ENCODE results near the gene PCK2.

PCK2 gene

GRCh38 chr14:24075485-24076301, 18.4 kb upstream of the PCK2 start:
- no peak for DNase-seq (ENCODE audit: low read depth in 2 of 2)

- DNase-seq (ENCODE audit: low read depth in 2 of 2), result no peak
Measured at GRCh38 chr14:24076302-24076601, 17.9 kb upstream of the PCK2 start.

DNA sequence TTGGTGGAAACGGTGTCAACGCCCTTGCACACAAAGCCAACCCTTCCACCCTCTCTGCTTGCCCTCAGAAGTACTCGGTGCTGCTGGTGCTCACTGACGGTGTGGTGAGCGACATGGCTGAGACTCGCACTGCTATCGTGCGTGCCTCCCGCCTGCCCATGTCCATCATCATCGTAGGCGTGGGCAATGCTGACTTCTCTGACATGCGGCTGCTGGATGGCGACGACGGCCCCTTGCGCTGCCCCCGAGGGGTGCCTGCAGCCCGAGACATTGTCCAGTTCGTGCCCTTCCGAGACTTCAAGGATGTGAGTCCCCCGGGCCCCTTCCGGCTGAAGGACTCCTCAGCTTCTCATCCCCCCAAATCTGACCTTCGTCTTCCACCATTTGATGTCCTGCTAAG, 17.0 kb upstream of the PCK2 start:
- DNase-seq (ENCODE audit: low read depth in 2 of 2), result no peak

DNA sequence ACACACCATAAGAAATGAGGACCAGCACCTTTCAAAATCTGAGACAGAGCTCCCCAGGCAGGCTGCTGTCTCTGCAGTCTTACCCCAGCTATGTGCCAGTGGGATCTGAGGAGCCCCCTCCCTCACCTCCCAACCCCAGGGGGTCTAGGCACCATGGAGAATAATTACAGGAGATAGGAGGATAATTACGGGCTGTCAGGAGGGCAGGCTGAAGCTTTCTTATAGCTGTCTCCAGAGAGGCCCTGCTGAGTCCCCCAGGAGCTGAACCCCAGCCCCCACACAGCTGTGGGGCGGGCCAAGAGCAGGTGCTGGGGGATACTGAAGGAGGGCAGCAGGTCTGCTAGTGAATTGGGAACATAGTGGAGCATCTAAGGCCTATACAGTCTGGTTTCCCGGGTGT, 16.0 kb upstream of the PCK2 start:
- no peak for DNase-seq (ENCODE audit: low read depth in 2 of 2)

DNA sequence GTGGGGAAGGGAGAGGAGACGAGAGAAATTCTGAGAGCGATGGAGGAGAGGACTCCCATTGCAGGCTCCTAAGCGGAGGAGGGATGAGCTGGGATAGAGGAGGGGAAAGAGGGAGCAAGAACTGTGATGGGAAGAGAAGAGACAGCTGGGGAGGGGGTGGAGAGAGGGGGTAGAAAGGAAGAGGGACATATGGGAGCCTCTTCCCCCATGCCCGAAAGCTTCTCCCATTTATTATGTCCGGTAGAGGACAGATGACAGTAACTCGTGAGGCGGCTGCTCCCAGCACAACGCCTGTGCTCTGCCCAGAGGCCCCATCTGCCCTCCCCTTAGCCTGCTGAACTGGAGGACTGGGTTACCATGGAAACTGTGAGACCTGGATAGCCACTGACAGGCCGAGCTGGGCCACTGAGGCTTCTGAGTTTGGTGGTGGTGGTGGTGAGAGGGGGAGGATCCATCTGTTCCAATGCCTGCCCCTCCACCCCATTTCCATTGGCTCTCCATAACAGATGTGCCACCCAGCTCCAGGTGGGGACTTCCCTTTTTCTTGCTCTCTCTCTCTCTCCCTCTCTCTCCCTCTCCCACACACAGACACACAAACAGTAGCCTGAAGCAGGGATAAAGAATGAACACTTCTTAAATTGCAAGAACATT, 14.5 kb upstream of the PCK2 start:
- no peak for DNase-seq (ENCODE audit: low read depth in 2 of 2)

DNA sequence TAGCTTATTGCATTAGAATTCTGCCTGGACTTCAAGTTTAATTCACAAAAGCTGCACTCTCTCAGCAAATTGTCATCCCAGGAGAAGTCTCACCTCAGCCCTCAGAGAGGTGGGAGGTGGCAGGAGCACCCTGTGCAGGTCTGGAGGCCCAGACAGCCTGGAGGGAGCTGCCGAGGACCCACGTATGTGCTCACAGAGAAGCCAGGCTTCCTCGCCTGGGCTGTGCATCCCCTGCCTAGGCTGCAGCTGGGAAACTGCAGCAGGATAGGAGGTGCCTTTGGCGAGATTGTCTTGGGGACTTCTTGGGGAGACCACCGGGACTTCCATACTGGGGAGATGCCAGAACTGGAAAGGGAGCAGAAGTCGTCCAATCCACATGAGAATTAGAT, 14.0 kb upstream of the PCK2 start:
- no peak for DNase-seq (ENCODE audit: low read depth in 2 of 2)

DNA sequence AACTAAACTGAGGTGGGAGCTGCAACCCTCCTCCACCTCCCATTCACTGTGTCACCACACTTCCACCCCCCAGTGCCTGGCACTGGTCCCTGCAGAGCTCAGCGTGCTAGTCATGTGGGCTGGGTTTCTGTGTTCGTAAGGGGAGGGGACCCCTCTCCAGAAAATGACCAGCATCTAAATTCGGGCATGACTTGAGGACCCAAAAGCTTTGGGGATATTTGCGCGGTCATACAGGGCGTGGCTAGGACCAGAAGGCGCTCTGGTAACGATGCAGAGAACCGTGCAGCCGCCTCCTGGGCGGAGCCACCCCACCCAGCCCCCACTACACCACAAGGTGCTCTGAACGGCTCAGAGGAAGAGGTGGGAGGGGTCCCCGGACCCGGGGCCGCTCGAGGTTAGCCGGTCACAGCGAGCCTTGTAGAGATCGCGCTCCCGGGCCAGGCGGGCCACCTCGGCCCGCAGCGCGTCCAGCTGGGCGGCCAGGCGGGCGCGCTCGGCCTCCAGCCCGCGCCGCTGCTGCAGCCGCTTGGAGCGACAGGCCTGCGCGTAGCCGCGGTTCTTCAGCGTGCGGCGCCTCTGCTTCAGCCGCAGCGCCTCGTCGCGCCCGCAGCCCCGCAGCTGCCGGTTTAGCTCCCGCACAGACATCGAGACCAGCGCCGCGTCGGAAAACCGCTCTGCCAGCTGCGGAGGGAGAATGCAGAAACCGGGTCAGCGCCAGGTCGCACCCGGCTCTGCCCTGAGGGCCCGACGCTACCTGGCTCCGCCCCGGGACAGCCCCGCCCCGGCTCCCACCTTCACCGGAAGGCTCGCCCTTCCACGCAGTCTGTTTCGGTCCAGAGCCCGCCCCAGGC, 13.0 kb upstream of the PCK2 start:
- DNase-seq (ENCODE audit: low read depth in 2 of 2), result peak; percentile 59 to 62

GRCh38 chr14:24081739-24082211, 12.3 kb upstream of the PCK2 start:
- DNase-seq (ENCODE audit: low read depth in 2 of 2), result no peak

DNA sequence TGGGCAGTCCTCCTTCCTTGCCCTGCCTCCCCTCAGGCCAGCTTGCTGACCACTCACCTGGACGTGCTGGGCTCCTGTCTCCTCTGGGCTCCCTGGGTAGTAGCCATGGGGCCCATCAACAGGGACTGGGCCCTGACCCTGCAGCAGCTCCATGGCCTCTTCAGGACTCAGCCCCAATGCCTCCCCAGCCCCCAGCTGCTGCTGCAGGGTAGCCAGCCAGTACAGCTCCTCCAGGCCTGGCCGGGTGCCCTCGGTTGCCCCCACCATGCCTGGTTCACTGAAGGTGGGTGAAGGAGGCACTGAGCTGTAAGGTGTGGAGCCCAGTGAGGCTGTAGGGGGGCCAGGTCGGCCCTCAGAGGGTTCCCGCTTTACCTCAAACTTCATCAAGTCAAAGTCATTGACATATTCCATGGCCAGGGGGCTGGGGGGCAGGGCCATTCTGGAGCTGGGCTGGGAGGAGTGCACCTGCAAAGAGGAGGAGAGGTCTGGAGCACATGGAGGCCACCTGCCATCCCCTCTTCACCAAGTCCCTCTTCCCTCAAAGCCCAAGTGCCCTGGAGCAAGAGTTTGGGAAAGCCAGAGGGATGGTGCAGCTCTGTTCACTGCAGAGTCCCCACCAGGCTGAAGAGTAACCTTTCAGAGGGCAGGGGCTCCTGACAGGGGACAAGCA, 11.6 kb upstream of the PCK2 start:
- no peak for DNase-seq (ENCODE audit: low read depth in 2 of 2)

DNA sequence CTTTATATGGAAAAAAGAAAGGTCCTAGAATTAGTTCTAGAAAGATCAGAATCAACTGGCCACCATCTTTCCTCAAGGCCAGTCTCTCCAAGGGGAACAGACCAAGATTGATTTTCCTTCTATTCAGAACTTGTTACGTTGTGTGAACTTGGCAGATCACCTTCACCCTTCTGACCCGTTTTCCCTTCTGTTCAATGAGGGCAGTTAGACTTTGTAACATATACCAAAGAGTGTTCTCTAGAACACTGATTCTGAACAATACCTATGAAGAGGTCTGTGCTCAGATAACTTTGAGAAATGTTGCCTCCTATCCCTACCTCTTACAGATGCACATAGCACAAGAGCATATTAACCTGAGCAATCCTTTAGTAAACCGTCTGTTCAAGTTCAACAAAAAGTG, 10.6 kb upstream of the PCK2 start:
- DNase-seq (ENCODE audit: low read depth in 2 of 2), result no peak

GRCh38 chr14:24084440-24084839, 9.7 kb upstream of the PCK2 start:
- no peak for DNase-seq (ENCODE audit: low read depth in 2 of 2)

DNA sequence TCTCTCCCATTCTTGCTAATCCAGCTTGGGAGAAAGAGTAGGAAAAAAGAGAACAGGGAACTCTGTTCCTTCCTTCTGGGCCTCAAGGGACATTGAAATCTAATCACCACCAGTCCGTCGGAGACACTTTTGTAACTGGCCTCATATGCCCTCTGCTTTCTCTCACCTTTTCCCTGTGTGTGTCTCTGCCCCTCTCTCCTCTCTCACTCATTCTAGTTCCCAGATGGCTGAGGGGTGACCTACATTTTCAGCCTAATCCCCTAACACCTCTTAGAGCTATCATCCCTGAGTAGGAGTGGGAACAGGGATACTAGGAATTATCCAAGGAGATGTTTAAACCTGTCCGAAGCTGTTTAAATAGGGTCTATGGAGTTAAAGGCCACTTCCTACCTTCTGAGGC, 8.9 kb upstream of the PCK2 start:
- no peak for DNase-seq (ENCODE audit: low read depth in 2 of 2)

DNA sequence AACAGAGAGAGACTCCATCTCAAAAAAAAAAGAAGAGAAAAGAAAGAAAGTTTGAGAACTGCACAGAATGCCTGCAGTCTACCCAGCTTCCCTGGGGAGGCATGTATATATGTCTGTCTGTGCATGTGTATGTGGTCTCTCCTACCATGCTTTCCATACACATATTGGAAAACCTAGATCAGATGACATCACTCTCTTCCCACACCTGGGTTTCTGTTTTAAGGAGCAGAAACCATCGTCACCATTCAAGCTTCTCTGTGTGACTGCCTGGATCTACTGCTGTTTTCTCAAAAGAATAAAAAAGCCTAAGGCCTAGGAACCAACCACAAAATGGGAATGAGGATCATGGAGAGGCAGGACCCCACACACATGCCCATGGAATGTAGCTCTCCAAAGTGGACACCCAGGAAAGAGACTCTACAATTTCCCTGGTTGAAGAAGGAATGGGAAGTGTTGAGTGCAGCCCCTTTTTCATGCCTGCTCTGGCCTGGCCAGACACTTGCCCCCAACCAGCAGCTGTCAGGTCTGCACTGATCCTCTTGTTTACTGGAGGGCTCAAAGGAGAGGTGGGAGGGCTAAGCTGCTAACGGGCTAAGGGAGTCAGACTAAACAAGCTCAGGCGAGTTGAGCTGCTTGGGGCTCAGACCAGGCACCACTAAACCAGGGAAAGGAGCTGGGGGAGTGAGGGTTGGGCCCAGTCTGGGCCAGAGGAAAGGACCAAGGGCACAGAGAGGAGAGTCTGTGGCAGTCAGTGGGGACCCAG, 7.7 kb upstream of the PCK2 start:
- no peak for DNase-seq (ENCODE audit: low read depth in 2 of 2)

GRCh38 chr14:24087004-24087403, 7.1 kb upstream of the PCK2 start:
- no peak for DNase-seq (ENCODE audit: low read depth in 2 of 2)

DNA sequence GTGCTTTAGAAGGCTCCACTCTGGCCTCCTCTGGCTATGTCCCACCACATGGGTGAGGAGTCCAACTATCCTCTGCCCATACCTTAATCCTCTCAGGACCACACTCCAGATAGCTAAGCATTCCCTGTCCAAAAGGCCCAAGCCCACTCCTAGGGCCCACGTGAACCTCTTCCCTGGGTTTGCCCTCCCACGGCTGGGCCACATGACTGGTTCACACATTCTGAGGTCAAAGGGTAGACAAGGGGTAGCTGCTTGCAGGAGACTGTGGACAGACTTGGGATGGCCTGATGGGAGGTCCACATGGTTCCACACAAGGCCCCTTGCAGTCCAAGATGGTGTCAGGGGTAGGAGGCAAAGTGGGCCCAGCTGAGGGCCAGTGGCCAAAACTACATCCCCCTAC, 6.0 kb upstream of the PCK2 start:
- no peak for DNase-seq (ENCODE audit: low read depth in 2 of 2)

DNA sequence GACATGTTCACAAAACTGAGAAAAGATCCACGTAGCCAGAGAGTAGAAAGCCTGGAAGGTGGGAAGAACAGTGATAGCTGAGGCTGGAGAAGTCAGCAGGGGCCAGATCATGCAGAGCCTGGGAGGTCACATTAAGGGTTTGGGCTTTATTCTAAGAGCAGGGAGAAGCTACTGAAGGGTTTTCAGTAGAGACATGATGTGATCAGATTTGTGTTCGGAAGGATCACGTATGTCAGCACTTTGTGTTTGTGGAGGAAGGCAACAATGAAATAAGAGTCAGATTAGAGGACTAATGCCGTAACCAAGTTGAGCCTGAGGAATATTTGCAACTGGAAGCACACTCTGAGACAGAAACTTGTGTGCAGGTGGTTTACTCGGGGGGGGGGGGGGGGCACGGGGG, 4.2 kb upstream of the PCK2 start:
- no peak for DNase-seq (ENCODE audit: low read depth in 2 of 2)

DNA sequence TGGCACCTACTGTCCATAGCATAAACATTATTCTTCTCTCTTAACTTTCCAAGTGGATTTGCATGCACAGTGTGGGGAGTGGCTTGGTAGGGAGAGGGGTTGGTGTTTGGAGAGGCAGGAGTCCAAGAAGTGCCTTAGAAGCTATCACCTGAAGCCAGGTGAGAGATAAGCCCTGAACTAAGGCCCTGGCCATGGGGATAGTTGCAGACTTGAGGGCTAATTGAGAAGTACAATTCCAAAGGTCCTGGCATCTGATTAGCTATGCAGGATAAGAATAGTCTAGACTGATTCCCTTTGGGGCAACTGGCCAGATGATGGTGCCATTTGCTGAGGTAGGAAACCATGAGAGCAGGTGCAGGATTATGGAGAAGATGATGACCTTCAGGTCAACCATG, 2.0 kb upstream of the PCK2 start:
- no peak for DNase-seq (ENCODE audit: low read depth in 2 of 2)

DNA sequence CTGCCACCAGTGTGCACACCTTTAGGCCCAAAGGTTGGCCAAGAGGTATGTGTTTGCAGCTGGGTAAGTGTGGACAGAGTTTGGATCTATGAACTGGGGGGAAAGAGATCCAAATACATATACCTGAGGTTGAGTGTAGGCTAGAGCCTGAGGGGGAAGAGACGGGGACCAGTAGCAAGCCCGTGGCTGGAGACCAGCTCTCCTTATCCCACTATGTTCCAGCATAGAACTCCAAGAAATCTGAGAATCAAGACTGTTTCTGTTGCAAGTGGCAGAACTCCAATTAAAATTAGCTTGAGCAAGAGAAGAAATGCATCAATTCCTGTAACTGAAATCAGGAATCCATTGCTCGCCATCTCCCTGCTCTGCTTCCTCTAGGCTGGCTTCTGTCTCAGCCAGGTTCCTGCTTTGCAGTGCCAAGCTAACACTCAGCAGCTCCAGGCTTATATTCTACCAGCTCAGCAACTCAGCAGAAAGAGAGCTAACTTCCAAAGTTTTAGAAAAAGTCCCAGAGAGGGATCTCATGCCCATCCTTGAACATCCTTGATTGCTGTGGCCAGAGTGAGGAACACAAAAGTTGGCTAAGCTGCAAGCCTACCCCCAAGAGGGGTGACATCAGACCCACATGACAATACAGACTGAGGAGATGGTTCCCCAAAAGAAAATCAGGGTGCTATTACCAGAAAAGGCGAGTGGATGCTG, 1.5 kb upstream of the PCK2 start:
- DNase-seq (ENCODE audit: low read depth in 2 of 2), result no peak

DNA sequence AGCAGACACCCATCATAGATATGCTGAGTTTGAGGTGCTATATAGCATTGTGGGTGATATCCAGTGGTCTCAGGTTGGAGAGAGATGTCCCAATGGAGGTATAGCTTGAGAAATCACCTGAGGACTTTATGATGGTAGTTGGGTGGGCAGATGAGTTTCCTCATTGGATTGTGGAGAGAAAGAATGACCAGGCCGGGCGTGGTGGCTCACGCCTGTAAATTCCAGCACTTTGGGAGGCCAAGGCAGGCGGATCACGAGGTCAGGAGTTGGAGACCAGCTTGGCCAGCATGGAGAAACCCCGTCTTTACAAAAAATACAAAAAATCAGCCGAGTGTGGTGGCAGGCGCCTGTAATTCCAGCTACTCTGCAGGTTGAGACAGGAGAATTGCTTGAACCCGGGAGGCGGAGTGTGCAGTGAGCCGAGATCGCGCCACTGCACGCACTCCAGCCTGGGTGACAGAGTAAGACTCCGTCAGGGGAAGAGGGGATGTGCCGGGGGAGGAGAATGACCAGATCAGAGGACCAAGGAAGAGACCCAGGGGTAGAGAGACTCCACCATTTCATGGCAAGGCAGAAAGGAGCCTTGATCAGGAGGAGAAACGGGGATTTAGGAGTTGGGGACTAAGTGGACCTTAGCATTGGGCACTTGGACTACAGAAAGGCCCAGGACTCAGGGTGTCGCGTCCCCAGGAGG, 757 bp upstream of the PCK2 start:
- DNase-seq (ENCODE audit: low read depth in 2 of 2), result no peak

DNA sequence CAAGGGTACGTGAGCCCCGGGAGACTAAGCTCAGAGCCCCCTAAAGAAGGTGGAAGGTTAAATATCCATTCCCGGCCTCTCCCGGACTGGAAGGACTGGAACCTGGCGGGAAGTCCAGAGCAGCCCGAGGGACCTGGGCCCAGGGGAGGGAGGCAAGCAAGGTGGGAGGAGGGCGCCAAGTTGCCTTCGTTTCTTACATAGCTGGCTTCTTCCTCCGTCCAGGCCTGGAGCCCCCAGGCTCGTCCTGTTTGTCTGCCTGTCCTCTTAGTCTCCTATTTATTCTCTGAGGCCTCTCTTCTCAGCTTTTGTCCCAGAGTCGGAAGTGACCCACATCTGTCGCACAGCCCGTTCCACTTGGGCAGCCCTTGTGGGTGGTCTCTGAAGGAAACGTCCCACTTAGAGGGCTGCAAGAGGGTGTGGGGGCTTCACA, 745 bp downstream of the PCK2 start:
- DNase-seq (ENCODE audit: low read depth in 2 of 2), result no peak
